WTC11 (cell line): ENCODE results near the gene CCDC12. TPM values are rescaled to one million over a fixed set of nuclear protein-coding genes. Genes with fewer than 3 reads are reported as not detected.

Experiments
- ATAC-seq: fragments of 200-7000 bp; cut with Tn5 transposase; 2 replicates; pipeline ENCODE4 v1.10.0; 2021; ENCODE audit warnings: mild to moderate bottlenecking, moderate library complexity
- CTCF ChIA-PET: fragments of 300-600 bp; sonication (Branson Sonifier 250); formaldehyde crosslinking; loops from one replicate; lab custom pipeline; 2021; ENCODE audit warnings: antibody characterized with exemption; lab: Charles Lee
- POLR2A ChIA-PET: fragments of 350-600 bp; sonication (Branson Sonifier 250); formaldehyde crosslinking; loops from one replicate; lab custom pipeline; 2021; ENCODE audit warnings: antibody characterized with exemption; lab: Charles Lee
- DNase-seq: peaks from one replicate; pipeline ENCODE4 v3.0.0; 2021; ENCODE audit warnings: low spot score
- H3K27ac Mint-ChIP-seq: 2 replicates; pipeline ENCODE4 v1.8.0; 2021; ENCODE audit warnings: mixed read lengths
- H3K27me3 Mint-ChIP-seq: 2 replicates; pipeline ENCODE4 v1.8.0; 2021; ENCODE audit warnings: low read depth, mild to moderate bottlenecking, moderate library complexity, mixed read lengths
- H3K36me3 Mint-ChIP-seq: 2 replicates; pipeline ENCODE4 v1.8.0; 2021; ENCODE audit warnings: mixed read lengths
- H3K4me1 Mint-ChIP-seq: 2 replicates; pipeline ENCODE4 v1.8.0; 2022; ENCODE audit warnings: mixed read lengths
- H3K4me3 Mint-ChIP-seq: 2 replicates; pipeline ENCODE4 v1.8.0; 2021; ENCODE audit warnings: mild to moderate bottlenecking, moderate library complexity, mixed read lengths
- H3K9me3 Mint-ChIP-seq: 2 replicates; pipeline ENCODE4 v1.8.0; 2021; ENCODE audit warnings: mixed read lengths
- CBFB ChIP-seq: sonication (generic); formaldehyde crosslinking; IDR thresholded peaks from 2 replicates; pipeline ENCODE4 v1.8.1; 2022; ENCODE audit warnings: mild to moderate bottlenecking, low read depth, missing genetic modification reagents
- CTCF ChIP-seq: fragments of 200-600 bp; IDR thresholded peaks from 2 replicates; pipeline ENCODE4 v1.8.0; 2022; ENCODE audit warnings: antibody characterized with exemption
- FOXK1 ChIP-seq: sonication (generic); formaldehyde crosslinking; IDR thresholded peaks from 2 replicates; pipeline ENCODE4 v1.8.0; 2022; ENCODE audit warnings: mild to moderate bottlenecking, moderate library complexity, missing genetic modification reagents
- FOXP4 ChIP-seq: sonication (generic); formaldehyde crosslinking; IDR thresholded peaks from 2 replicates; pipeline ENCODE4 v1.8.0; 2022; ENCODE audit warnings: mild to moderate bottlenecking, missing genetic modification reagents
- GRHL2 ChIP-seq: fragments of 250-450 bp; sonication (Bioruptor Pico); IDR thresholded peaks from 2 replicates; pipeline ENCODE4 v1.8.0; 2022; ENCODE audit warnings: mild to moderate bottlenecking, moderate library complexity; ENCODE audit not compliant: insufficient replicate concordance, severe bottlenecking
- GTF2I ChIP-seq: fragments of 250-450 bp; sonication (Bioruptor Pico); conservative IDR thresholded peaks from 2 replicates; pipeline ENCODE4 v1.4.0; 2021; ENCODE audit warnings: mild to moderate bottlenecking
- HMGA2 ChIP-seq: fragments of 250-450 bp; sonication (Bioruptor Pico); IDR thresholded peaks from 2 replicates; pipeline ENCODE4 v1.4.0; 2021; ENCODE audit warnings: mild to moderate bottlenecking, moderate library complexity
- NFE2L1 ChIP-seq: sonication (generic); formaldehyde crosslinking; IDR thresholded peaks from 2 replicates; pipeline ENCODE4 v1.8.1; 2023; ENCODE audit warnings: missing genetic modification reagents
- SMAD3 ChIP-seq: sonication (generic); formaldehyde crosslinking; IDR thresholded peaks from 2 replicates; pipeline ENCODE4 v1.8.0; 2022; ENCODE audit warnings: missing genetic modification reagents, mild to moderate bottlenecking, borderline replicate concordance
- USF2 ChIP-seq: sonication (generic); formaldehyde crosslinking; IDR thresholded peaks from 2 replicates; pipeline ENCODE4 v1.8.1; 2023; ENCODE audit warnings: mild to moderate bottlenecking, missing genetic modification reagents, moderate library complexity
- ZBTB43 ChIP-seq: sonication (generic); formaldehyde crosslinking; IDR thresholded peaks from 2 replicates; pipeline ENCODE4 v1.8.1; 2023; ENCODE audit warnings: mild to moderate bottlenecking, missing genetic modification reagents
- ZMAT4 ChIP-seq: fragments of 250-450 bp; sonication (Bioruptor Pico); IDR thresholded peaks from 2 replicates; pipeline ENCODE4 v1.9.0; 2021; ENCODE audit warnings: mild to moderate bottlenecking
- ZNF121 ChIP-seq: sonication (generic); formaldehyde crosslinking; IDR thresholded peaks from 2 replicates; pipeline ENCODE4 v1.8.0; 2023; ENCODE audit warnings: missing genetic modification reagents
- ZNF263 ChIP-seq: sonication (generic); formaldehyde crosslinking; IDR thresholded peaks from 2 replicates; pipeline ENCODE4 v1.8.1; 2022; ENCODE audit warnings: low read depth, mild to moderate bottlenecking, moderate library complexity, missing genetic modification reagents
- ZNF317 ChIP-seq: sonication (generic); formaldehyde crosslinking; IDR thresholded peaks from 2 replicates; pipeline ENCODE4 v1.8.1; 2023; ENCODE audit warnings: low read depth, mild to moderate bottlenecking, moderate library complexity, missing genetic modification reagents, borderline replicate concordance
- ZNF425 ChIP-seq: fragments of 250-450 bp; sonication (Bioruptor Pico); conservative IDR thresholded peaks from 2 replicates; pipeline ENCODE4 v1.9.0; 2021; ENCODE audit warnings: mild to moderate bottlenecking
- ZNF512 ChIP-seq: sonication (generic); formaldehyde crosslinking; IDR thresholded peaks from 2 replicates; pipeline ENCODE4 v1.8.1; 2022; ENCODE audit warnings: missing genetic modification reagents, borderline replicate concordance
- total RNA-seq: library from RNA; stranded (reverse); gene quantifications from 3 replicates; pipeline ENCODE4 v1.2.3, GENCODE V29; 2021

CCDC12 gene
- total RNA-seq, 1 experiment from 2014 or later: 59.1 TPM

- TF ChIP-seq CBFB (CRISPR knock-in tag) (no peak), SMAD3 (CRISPR knock-in tag) (no peak), ZNF121 (CRISPR knock-in tag) (no peak), GRHL2 (CRISPR knock-in tag) (no peak), ZNF317 (CRISPR knock-in tag) (no peak), GTF2I (CRISPR knock-in tag) (no peak), FOXP4 (CRISPR knock-in tag) (no peak), HMGA2 (CRISPR knock-in tag) (no peak), NFE2L1 (CRISPR knock-in tag) (no peak), CTCF (no peak), ZNF512 (CRISPR knock-in tag) (no peak), ZNF425 (no peak), FOXK1 (CRISPR knock-in tag) (no peak), ZNF263 (CRISPR knock-in tag) (no peak), USF2 (CRISPR knock-in tag) (no peak), ZBTB43 (CRISPR knock-in tag) (no peak), ZMAT4 (CRISPR knock-in tag) (no peak)
- DNase-seq (no peak), ATAC-seq (no peak)
- Mint-ChIP-seq H3K4me3 (no peak overlapping the region), H3K4me1 (peaks cover 31% of the 10 kb centered on the region), H3K27ac (no peak overlapping the region), H3K9me3 (no peaks in the 10 kb centered on the region), H3K36me3 (peaks cover 4% of the 10 kb centered on the region), H3K27me3 (no peaks in the 10 kb centered on the region)
- POLR2A ChIA-PET: no interaction called here
- CTCF ChIA-PET: interaction anchor here (0.6 to 4.1 kb wide), 3 partner anchors 10 to 439 kb away, joined by 3 to 39 read pairs (median 4); no protein-coding TSS in a partner anchor
Measured at GRCh38 chr3:46932455-46933225, 43.9 kb downstream of the CCDC12 start.
